ENCODE data around the gene DNAJB6. TPM values are rescaled to one million over a fixed set of nuclear protein-coding genes. Genes with fewer than 3 reads are reported as not detected.

Gene DNAJB6
- total RNA-seq, 1 experiment from 2014 or later = 288 TPM

DNA sequence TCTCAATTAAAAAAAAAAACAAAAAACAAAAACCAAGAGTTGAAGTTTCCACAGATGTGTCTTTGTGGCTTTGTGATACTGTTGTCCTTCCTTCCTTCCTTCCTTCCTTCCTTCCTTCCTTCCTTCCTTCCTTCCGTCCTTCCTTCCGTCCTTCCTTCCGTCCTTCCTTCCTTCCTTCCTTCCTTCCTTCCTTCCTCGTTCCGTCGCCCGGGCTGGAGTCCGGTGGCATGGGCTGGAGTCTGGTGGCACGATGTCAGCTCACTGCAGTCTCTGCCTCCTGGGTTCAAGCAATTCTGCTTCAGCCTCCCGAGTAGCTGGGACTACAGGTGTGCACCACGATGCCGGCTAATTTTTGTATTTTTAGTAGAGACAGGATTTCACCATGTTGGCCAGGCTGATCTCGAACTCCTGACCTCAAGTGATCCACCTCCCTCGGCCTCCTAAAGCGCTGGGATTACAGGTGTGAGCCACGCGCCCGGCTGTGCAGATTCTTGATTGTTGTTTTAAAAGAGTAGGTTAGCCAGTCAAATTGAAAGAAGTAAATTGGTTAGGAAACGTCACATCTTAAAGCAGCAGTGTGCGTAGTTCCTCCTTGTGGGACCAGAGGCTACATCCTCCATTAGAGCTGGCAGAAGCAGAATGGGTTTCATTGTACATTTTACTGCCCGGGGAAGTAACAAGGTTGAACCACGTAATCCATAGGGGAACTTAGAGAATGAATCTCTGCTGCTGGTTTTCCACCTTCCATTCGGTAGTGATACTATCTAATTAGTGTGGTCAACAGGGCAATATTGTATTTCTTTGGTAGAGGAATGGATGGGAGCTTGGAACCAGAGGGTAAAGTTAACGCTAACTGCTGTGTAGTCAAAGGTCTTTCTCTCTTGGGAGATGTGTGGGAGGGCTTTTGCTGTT, 20.6 kb downstream of the DNAJB6 start:
- no peaks in the 10 kb centered on the region for H3K27me3 Mint-ChIP-seq (ENCODE audit: low read depth)
- DNase-seq (ENCODE audit: low spot score) (no peak), ATAC-seq (no peak)
- H3K27ac Mint-ChIP-seq = peak overlapping the region; percentile 91
- peaks cover 51% of the 10 kb centered on the region for H3K36me3 Mint-ChIP-seq
- TF ChIP-seq FOXP1 (CRISPR knock-in tag; IDR thresholded peaks at IDR 0.05; ENCODE audit: borderline replicate concordance) (no peak), ZNF416 (CRISPR knock-in tag; IDR thresholded peaks at IDR 0.05) (no peak), IRF2 (CRISPR knock-in tag; IDR thresholded peaks at IDR 0.05; ENCODE audit: borderline replicate concordance, low read depth) (no peak), STAT6 (CRISPR knock-in tag; conservative IDR thresholded peaks at IDR 0.05; ENCODE audit: low read depth) (no peak), ZNF219 (CRISPR knock-in tag; IDR thresholded peaks at IDR 0.05; ENCODE audit: borderline replicate concordance) (no peak), FOXK1 (CRISPR knock-in tag; IDR thresholded peaks at IDR 0.05) (no peak), CREM (CRISPR knock-in tag; IDR thresholded peaks at IDR 0.05) (no peak), TEAD4 (CRISPR knock-in tag; IDR thresholded peaks at IDR 0.05) (no peak), E2F5 (CRISPR knock-in tag; IDR thresholded peaks at IDR 0.05) (no peak), ZNF317 (CRISPR knock-in tag; IDR thresholded peaks at IDR 0.05; ENCODE audit: borderline replicate concordance, low read depth) (no peak)
- TF ChIP-seq, protein P1, sequence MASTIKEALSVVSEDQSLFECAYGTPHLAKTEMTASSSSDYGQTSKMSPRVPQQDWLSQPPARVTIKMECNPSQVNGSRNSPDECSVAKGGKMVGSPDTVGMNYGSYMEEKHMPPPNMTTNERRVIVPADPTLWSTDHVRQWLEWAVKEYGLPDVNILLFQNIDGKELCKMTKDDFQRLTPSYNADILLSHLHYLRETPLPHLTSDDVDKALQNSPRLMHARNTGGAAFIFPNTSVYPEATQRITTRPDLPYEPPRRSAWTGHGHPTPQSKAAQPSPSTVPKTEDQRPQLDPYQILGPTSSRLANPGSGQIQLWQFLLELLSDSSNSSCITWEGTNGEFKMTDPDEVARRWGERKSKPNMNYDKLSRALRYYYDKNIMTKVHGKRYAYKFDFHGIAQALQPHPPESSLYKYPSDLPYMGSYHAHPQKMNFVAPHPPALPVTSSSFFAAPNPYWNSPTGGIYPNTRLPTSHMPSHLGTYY (CRISPR knock-in tag; IDR thresholded peaks at IDR 0.05) = no peak
- TF ChIP-seq, protein P2, sequence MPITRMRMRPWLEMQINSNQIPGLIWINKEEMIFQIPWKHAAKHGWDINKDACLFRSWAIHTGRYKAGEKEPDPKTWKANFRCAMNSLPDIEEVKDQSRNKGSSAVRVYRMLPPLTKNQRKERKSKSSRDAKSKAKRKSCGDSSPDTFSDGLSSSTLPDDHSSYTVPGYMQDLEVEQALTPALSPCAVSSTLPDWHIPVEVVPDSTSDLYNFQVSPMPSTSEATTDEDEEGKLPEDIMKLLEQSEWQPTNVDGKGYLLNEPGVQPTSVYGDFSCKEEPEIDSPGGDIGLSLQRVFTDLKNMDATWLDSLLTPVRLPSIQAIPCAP (CRISPR knock-in tag; IDR thresholded peaks at IDR 0.05) = no peak
- TF ChIP-seq, protein P3, sequence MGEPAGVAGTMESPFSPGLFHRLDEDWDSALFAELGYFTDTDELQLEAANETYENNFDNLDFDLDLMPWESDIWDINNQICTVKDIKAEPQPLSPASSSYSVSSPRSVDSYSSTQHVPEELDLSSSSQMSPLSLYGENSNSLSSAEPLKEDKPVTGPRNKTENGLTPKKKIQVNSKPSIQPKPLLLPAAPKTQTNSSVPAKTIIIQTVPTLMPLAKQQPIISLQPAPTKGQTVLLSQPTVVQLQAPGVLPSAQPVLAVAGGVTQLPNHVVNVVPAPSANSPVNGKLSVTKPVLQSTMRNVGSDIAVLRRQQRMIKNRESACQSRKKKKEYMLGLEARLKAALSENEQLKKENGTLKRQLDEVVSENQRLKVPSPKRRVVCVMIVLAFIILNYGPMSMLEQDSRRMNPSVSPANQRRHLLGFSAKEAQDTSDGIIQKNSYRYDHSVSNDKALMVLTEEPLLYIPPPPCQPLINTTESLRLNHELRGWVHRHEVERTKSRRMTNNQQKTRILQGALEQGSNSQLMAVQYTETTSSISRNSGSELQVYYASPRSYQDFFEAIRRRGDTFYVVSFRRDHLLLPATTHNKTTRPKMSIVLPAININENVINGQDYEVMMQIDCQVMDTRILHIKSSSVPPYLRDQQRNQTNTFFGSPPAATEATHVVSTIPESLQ (CRISPR knock-in tag; IDR thresholded peaks at IDR 0.05) = no peak
- no peaks in the 10 kb centered on the region for H3K9me3 Mint-ChIP-seq
- no peak overlapping the region for H3K4me3 Mint-ChIP-seq
- ChIA-PET POLR2A (no interaction called here), CTCF (interaction anchor here (1.1 to 1.3 kb wide), 3 partner anchors 18 to 28 kb away, joined by 3 to 7 read pairs (median 4); no protein-coding TSS in a partner anchor)
- peaks cover 73% of the 10 kb centered on the region for H3K4me1 Mint-ChIP-seq

GRCh38 chr7:157358041-157358752, 21.4 kb downstream of the DNAJB6 start:
- POLR2A ChIA-PET = interaction anchor here (0.6 kb wide), 1 partner anchor 62 kb away, joined by 5 read pairs; no protein-coding TSS in a partner anchor
- Mint-ChIP-seq H3K36me3 (peaks cover 59% of the 10 kb centered on the region), H3K4me3 (no peak overlapping the region), H3K27ac (peak overlapping the region; percentile 91), H3K9me3 (no peaks in the 10 kb centered on the region), H3K4me1 (peaks cover 73% of the 10 kb centered on the region), H3K27me3 (ENCODE audit: low read depth) (no peaks in the 10 kb centered on the region)
- ATAC-seq (peak; percentile 50), DNase-seq (ENCODE audit: low spot score) (no peak)
- CTCF ChIA-PET = interaction anchor here (1.1 to 1.3 kb wide), 3 partner anchors 19 to 29 kb away, joined by 3 to 7 read pairs (median 4); no protein-coding TSS in a partner anchor
- TF ChIP-seq ARID4B (CRISPR knock-in tag; IDR thresholded peaks at IDR 0.05; ENCODE audit: borderline replicate concordance) (no peak), IRF2 (CRISPR knock-in tag; IDR thresholded peaks at IDR 0.05; ENCODE audit: borderline replicate concordance, low read depth) (no peak), OVOL2 (CRISPR knock-in tag; IDR thresholded peaks at IDR 0.05; ENCODE audit: borderline replicate concordance) (no peak)
- TF ChIP-seq, protein P4, sequence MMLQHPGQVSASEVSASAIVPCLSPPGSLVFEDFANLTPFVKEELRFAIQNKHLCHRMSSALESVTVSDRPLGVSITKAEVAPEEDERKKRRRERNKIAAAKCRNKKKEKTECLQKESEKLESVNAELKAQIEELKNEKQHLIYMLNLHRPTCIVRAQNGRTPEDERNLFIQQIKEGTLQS (CRISPR knock-in tag; conservative IDR thresholded peaks at IDR 0.05) = no peak

Measured in WTC11 (cell line).